ENCODE measurements around the gene LGMN.
A peak's percentile ranks its signal among the peaks of the same experiment; 100 is the strongest.
"Not testable (repeated sequence)": the region's sequence is repeated elsewhere in the genome, so short reads cannot be mapped to it uniquely, and the experiment has no call there.

The LGMN gene

DNA sequence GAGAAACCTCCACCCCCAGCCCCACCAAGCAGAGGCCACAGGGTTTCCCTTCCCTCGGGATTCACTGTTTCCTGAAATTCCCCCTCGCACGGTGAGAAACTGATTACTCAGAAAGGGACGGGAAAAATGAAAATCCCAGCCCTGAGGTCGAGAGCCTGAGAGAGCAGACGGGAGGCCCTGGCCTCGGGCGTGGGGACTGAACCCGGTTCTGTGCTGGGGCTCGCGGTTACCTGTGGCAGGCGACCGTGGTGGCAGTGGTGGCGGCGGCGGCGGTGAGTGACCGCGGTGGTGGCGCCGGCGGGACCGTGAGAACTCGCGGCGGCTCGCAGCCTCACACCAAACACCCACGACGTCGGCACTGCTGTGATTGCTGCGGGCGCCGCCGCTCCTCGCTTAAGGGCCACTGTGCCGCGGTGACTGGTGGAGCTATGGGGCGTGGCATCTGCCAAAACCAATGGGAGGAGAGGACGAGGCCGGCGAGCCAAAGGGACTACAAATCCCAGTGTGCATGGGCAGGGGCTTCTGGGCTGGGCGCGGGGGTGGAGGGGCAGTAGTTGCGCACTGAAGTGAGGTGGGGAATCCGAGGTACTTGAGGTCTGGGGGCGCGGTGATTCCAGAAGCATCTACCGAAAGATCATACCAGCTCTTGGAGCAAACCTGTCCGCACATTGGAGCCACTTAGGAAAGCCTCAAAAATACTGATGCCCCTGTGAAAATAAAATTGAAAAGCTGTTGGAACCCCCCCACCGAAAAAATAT is at the start of gene LGMN:
TSS of gene LGMN (minus strand) at position 369 of the 758 bp plus-strand sequence. CDS start 15,841 bp downstream, outside the sequence.
- DNase-seq: peak; percentile 93

DNA sequence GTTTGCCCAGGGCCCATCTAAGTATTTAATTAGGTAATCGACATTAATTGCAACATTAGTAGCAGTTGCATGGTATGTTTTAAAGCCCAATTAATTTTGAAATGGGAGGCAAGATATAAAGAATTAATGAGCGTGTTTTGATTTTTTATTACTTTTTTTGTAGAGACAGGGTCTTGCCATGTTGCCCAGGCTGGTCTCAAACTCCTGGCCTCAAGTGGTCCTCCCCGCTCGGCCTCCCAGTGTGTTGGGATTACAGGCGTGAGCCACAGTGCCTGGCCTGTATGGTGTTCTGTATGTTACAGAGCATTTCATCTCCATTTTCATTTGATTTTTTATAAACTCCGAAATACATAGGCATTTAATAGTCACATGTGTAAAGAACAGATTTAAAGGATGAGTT is 46.5 kb upstream of the LGMN start:
- no peak for DNase-seq

GRCh38 chr14:92794547-92794941 is 46.1 kb upstream of the LGMN start:
- DNase-seq: no peak

DNA sequence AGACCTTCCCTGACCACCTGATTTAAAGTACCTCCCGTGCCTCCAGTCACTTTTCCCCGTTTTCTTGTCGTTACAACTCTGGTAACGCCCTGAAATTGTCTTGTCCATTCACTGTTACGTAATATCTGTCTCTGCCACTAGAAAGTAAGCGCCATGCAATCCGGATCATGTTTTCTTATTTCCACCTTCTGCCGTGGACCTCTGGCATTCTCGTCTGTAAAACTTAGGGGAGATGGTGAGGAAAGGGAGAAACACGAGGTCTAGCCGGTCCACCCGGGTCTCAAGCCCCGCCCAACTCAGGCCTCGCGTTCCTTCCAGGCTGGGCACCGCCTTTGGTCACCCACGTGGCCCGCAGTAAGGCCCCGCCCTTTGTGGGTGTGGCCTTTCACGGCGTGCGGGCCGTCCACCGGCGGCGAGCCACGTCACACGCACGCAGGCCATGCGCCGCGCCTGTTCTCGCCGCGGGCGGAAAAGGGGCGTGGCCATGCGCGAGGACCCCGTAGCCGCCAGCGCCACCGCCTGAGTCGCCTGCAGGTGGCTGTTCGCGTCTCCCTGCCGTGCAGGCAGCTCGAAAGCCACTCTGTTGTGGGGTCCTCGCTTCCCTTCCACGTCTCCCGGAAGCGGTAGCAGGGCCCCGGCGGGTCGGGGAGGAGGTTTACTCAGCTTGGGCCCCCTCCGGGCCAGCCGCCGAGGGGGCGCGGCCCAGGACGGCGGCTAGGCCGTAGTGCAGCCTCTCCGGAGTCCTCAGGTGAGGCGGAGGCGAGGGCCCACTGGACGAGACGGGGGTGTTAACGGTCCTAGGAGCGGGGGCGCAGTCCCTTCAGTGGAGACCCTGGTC is 45.5 kb upstream of the LGMN start, which contains the start of gene GOLGA5:
TSS of gene GOLGA5 (plus strand) at position 597 of the 838 bp plus-strand sequence. CDS start 3,133 bp downstream, outside the sequence.
- peak; percentile 99 for DNase-seq

DNA sequence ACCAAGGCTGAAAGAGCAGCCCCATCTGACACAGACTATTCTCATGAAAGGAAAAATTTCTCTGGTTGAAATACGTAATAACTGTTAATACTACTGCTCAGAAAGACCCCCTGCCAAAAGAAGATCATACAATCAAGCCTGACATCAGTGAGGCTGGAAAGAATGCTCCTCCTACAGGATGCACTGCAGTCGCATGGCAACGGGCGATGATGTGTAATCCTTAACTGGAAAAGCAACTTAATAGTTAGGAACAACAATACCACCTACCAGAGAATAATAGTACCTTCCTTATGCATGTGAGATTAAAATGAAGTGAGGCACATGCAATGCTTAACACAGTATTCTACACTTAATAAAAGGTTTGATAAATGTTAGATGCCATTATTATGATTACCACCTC is 44.5 kb upstream of the LGMN start:
- no peak for DNase-seq

- DNase-seq: no peak
These were observed 41.1 kb upstream of the LGMN start for GRCh38 chr14:92789457-92790089.

- DNase-seq: no peak
These were observed 39.1 kb upstream of the LGMN start for GRCh38 chr14:92787554-92787953.

DNA sequence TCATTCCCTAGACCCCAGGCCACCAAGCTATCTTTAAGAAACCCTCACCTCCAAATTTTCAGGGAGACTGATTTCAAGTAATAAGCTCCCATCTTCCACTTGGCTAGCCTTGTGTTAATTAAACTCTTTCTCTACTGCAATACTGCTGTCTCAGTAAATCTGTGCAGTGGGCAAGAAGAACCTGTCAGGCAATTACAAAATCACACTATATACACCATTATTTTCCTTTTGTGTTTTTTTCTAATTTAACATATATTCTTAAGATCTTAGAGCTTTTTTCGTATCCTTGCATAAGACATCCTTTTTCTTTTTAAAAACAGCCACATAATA is 38.0 kb upstream of the LGMN start:
- no peak for DNase-seq

DNA sequence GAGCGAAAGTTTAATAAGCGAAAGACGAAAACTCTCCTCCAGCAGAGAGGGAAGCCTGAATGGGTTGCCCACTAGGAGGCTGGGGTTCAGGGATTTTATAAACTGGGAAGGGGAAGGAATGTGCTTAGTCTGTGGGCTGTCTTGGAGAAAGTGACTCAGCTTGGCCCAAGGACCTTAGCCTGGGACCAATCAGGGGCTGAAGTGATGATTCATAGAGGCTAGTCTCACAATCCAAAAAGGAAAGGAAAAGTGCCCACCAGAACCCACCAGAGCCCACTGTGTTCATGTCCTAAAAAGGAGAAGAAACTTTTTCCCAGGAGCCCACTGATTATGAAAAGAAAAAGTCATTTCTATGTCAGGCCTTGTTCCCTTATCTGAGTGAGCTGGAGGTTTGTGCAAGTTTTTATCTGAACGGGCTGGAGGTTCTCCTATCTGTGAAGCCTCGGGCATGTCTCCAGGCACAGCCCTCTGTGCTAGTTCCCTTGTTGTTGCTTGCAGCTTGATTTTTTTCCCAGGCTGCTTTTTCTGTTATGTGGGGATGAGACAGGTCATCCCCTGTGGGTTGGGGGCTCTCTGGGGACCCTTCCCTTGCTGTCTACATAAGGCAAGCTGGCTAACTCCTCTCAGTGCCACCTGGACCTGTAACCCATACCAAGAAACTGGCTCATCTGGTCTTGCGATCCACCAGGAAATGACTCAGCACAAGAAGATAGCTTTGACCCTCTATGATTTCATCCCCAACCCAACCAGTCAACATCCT is 37.4 kb upstream of the LGMN start:
- DNase-seq: no peak

DNA sequence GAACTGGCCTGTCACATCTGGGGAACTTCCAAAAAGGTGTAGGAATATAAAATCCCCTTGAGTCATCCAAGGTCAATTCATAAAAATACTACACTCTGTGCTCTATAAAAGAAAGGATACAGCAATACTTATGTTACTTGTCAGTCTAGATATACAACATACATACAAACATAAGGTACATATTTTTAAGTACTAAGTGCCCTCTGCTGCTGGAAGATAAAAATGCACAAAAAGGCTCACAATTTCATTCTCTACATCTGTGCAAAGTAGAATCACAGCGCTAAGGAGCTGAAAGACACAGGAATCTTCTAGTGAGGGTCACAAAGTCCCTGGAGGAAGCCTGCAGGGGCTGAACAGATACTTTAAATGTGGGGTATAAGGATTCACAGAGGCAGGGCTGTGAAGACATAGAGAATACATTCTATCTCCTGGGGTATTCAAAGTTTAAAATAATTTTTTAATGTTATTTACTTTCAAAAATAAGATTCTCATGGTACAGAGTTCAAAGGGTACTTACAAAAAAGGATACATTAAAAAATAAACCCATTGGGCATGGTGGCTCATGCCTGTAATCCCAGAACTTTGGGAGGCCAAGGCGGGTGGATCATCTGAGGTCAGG is 35.5 kb upstream of the LGMN start:
- DNase-seq: peak; percentile 33

DNA sequence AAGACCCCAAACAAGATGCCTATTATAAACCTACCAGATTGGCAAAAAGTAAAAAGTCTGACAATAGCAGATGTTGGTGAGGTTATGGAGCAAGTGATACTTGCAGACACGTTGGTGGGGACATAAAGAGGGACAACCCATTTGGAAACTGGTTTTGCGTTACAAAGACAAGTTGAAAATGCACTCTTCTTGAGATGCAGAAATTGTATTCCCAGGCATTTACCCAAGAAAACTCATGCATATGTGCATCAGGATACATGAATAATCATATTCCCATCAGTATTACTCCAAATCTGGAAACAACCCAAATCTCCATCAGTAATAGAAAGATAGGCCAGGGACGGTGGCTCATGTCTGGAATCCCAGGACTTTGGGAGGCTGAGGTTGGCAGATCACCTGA is 32.9 kb upstream of the LGMN start:
- no peak for DNase-seq

GRCh38 chr14:92780444-92781232 is 32.2 kb upstream of the LGMN start:
- no peak for DNase-seq

- DNase-seq: not testable (repeated sequence)
These were observed 30.6 kb upstream of the LGMN start for GRCh38 chr14:92778868-92779565.

DNA sequence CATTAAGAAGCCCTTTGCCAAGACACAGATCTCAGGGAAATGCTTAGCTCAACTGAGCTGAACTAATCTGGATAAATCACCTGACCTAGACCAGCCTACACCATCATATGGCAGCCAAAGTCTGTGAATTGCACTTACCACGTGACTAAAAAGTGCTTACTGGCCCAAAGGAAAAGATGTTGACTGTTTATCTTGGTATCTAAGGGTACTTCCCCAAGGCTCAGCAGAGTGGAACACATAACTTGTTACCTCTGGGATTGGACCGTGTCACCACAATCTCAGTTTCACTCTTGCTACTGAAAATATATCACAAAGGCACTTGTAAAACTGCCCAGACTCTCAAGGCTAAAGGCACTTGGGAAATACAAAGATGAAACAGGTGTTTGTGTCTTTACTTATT is 26.9 kb upstream of the LGMN start:
- not testable (repeated sequence) for DNase-seq

GRCh38 chr14:92774572-92774971 is 26.1 kb upstream of the LGMN start:
- no peak for DNase-seq

DNA sequence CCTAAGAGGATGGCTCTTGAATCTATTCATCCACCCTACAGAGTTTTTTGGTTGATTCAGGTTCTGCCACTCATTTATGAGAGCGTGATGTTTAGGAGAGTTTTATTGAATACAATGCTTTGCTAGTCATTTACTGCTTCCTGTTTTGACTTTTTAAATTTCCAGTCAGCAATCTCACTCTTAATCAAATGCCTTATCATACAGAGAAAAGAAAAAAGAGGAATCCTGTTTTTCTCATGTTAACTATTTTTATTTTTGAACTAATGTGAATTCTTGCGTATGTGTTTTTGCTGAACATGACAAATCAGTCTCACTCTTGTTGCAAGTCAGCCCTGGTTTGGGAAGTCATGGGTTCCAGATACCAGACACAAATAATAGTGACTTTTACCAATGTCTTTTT is 22.1 kb upstream of the LGMN start:
- DNase-seq: no peak

DNA sequence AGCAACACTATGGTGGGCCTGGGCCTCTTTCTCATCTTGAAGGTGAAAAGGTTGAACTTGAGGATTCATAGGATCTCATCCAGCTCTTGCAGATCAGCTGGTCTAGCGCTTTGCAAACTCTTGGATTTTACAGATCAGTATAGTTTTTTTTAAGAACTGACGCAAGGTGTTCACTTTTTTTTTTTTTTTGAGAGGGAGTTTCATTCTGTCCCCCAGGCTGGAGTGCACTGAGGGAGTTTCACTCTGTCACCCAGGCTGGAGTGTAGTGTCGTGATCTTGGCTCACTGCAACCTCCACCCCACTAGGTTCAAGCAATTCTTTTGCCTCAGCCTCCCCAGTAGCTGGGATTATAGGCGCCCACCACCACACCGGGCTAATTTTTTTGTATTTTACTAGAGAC is 20.4 kb upstream of the LGMN start:
- DNase-seq: no peak

- not testable (repeated sequence) for DNase-seq
These were observed 19.8 kb upstream of the LGMN start for GRCh38 chr14:92768236-92768635.

DNA sequence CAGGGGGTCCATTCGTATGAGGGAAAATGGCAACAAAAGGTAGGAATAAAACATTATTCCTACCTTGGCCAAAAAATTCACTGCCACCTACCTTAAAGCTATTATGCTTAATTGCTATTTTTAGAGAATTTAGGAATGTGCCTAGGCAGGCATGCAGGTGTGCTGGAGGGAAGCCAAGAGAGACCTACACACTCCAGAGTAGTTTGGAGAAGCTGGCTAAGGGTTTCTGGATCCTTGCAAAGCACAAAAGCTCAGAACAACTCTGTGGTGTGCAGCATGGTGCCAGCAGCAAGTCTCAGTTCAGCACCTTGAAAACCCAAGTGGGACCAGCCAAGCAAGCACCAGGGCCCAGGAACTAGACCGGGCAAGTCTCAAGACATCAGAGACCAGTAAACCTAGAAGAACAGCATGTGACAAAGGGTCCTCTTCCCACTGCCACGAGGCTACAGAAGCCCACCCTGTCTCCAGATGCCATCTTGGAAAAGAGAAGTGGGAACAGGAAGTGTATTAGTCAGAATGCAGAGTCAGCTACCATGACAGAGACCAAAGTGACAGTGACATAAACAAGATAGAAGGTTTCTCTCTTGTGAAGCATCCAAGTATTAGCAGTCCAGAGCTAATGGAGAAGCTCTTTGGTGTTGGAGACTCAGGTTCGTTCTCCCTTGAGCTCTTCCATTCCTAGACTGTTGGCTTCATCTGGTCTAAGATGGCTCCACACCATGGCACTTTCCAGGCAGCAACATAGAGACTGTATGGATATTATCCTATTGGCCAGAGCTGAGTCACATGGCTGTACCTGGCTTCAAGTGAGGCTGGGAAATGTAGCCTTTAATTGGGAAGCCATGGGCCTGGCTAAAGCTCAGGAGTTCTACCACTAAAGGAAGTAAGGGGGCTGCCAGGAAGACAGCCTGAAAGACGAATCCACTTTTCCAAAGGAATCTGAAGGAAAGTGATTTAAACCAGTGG is 15.5 kb upstream of the LGMN start:
- DNase-seq: not testable (repeated sequence)

- DNase-seq: no peak
These were observed 12.0 kb upstream of the LGMN start for GRCh38 chr14:92760524-92760805.
